ENCODE results near the gene IFIT1.

Gene IFIT1

DNA sequence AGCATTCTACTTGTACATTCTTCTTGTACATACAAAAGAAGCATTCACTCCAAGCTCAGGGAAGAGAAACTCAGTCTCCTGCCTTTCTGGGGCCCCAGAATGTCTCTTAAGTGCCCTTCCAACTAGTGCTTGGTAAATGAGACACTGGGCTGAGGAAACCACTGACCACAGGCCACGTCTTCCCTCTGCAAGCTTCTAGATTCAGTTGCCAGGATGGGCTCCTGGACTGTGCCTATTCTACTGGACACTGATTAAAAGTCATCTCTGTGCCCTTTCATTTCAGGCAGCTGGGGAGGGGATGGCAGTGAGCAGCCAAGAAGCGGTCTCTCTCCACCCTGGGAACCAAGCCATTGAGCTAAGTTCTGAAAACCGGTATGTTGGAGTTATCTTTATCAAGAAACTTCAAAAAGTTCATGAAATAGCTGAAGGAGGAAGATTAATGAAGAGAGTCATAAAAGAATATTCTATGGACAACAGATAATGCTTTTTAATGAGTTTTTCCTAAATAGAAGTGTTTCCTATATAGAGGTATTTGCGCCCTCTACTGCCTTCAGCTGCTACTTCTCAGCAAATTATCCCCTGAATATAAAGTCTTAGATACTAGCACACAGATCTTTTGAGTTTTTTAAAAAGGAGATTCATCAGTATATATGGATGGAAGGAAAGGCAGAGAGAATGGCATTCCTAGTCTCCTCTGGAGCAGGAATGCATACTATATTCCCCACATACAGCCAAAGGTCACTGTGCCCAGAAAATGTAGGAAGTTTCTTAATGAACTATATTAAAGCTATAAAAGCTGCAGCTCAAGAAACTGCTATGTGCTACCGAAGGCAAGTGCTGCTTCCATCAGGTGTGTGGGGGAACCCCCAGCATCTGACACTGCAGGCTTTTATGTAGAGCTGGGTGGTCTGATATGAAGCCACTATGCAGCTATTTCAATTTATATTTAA lies 23.0 kb upstream of the IFIT1 start:
- H3K4me3 ChIP-seq (replicated peaks; ENCODE audit: low read depth, low read length) = no peak overlapping the region
- TF ChIP-seq, protein P1, sequence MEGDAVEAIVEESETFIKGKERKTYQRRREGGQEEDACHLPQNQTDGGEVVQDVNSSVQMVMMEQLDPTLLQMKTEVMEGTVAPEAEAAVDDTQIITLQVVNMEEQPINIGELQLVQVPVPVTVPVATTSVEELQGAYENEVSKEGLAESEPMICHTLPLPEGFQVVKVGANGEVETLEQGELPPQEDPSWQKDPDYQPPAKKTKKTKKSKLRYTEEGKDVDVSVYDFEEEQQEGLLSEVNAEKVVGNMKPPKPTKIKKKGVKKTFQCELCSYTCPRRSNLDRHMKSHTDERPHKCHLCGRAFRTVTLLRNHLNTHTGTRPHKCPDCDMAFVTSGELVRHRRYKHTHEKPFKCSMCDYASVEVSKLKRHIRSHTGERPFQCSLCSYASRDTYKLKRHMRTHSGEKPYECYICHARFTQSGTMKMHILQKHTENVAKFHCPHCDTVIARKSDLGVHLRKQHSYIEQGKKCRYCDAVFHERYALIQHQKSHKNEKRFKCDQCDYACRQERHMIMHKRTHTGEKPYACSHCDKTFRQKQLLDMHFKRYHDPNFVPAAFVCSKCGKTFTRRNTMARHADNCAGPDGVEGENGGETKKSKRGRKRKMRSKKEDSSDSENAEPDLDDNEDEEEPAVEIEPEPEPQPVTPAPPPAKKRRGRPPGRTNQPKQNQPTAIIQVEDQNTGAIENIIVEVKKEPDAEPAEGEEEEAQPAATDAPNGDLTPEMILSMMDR (IDR thresholded peaks at IDR 0.05; ENCODE audit: insufficient read depth, low read length, poor library complexity, severe bottlenecking) = peak; percentile 57
- H3K27me3 ChIP-seq (replicated peaks; ENCODE audit: control insufficient read depth, insufficient read depth, low read length) = no peaks in the 10 kb centered on the region
- no peaks in the 10 kb centered on the region for H3K36me3 ChIP-seq (ENCODE audit: control insufficient read depth, insufficient read depth, low read length)
- no peak for DNase-seq (ENCODE audit: extremely low read depth, insufficient read length)

DNA sequence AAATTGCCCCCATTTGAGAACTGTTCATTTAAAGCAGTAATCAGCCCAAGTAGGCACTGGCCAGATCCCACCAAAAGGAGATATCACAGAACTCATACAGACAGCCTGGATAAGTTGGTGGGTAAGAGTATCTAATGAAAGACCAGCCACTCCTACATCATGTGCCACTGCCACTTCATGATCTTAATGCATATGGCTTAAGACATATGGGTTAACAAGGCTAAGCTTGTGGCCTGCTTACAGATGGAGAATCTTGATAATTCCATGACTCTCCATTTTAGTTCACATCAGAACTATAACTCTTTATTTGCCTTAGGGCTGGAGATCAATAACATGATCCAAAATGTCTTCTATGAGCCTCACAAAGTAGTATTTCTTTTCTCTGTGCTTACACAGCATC lies 21.3 kb upstream of the IFIT1 start:
- Histone ChIP-seq H3K4me3 (replicated peaks; ENCODE audit: low read depth, low read length) (no peak overlapping the region), H3K27me3 (replicated peaks; ENCODE audit: control insufficient read depth, insufficient read depth, low read length) (no peaks in the 10 kb centered on the region), H3K36me3 (ENCODE audit: control insufficient read depth, insufficient read depth, low read length) (no peaks in the 10 kb centered on the region)
- DNase-seq (ENCODE audit: extremely low read depth, insufficient read length) = no peak
- TF ChIP-seq, protein P1 (IDR thresholded peaks at IDR 0.05; ENCODE audit: insufficient read depth, low read length, poor library complexity, severe bottlenecking) = no peak

DNA sequence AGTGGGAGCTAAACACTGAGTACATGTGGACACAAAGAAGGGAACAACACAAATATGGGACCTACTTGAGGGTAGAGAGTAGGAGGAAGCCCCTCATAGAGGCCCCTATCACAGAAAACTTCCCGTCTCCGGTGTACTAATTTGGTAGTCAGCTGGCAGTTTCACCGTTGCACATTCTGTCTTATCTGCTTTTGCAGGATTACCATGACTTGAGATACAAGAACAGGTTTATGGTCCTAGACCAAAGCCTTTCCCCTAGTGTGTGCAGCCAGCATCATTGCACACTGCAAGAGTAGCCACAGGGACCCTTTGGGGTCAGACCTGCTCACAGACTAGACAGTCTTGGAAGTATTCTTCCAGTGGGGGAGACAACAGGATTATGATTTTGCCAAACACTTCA lies 20.4 kb upstream of the IFIT1 start:
- DNase-seq (ENCODE audit: extremely low read depth, insufficient read length) = no peak
- Histone ChIP-seq H3K27me3 (replicated peaks; ENCODE audit: control insufficient read depth, insufficient read depth, low read length) (no peaks in the 10 kb centered on the region), H3K4me3 (replicated peaks; ENCODE audit: low read depth, low read length) (no peak overlapping the region), H3K36me3 (ENCODE audit: control insufficient read depth, insufficient read depth, low read length) (no peaks in the 10 kb centered on the region)
- TF ChIP-seq, protein P1 (IDR thresholded peaks at IDR 0.05; ENCODE audit: insufficient read depth, low read length, poor library complexity, severe bottlenecking) = no peak

DNA sequence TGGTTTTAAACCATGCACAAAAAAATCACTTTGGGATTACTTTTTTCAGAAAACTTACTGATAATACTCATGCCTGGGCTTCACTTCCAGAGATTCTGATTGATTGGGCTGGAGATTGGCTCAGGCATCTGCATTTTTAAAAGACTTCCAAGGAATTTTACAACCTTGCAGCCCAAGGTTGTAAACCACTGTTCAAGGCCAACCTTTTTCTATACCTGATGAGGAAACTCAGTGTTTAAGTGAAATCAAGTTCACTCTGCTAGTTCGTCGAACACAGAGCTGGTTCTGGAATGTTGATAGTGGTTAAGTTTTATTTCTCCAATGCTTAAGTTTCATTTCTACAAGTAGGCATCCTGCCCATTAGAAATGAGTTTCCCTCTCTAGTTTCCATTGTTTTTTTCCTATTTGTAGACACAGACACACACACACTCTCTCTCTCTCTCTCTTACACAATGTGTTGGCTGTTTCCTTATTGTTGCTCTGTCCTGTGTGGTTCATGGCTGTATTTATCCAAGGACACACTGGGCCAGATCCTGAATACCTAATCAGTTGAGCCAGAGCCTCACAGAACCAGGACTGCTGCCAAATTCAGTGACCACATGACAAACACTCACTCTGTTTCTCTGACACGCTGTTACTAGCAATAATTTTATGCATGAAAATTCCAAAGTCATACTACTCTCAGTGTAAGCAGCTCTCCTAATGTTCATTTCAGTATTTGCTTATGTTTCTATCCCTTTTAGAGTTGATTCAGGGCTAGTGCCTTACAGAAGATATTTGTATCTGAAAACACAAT lies 18.3 kb upstream of the IFIT1 start:
- Histone ChIP-seq H3K4me3 (replicated peaks; ENCODE audit: low read depth, low read length) (no peak overlapping the region), H3K36me3 (ENCODE audit: control insufficient read depth, insufficient read depth, low read length) (no peaks in the 10 kb centered on the region), H3K27me3 (replicated peaks; ENCODE audit: control insufficient read depth, insufficient read depth, low read length) (no peaks in the 10 kb centered on the region)
- DNase-seq (ENCODE audit: extremely low read depth, insufficient read length) = no peak
- TF ChIP-seq, protein P1 (IDR thresholded peaks at IDR 0.05; ENCODE audit: insufficient read depth, low read length, poor library complexity, severe bottlenecking) = no peak

DNA sequence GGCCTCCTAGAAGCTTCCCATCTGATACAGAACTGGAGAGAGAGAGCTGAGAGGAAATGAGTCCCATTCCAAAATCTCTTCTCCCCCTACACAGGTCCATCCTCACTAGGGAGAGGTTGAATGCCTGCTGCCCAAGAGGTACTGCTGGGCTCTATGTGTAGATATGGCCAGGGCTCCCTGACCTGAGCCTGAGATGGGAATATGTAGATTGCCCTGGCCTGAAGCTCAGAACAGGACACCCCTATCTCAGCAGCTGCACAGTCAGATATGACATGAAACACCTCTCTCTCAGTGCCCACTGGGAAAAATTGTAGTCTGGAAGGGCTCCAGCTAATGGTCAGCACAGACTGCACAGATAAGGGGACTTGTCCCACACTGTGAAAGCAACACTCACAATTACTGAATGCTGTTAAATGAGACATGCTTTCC lies 17.7 kb upstream of the IFIT1 start:
- DNase-seq (ENCODE audit: extremely low read depth, insufficient read length) = no peak
- no peak overlapping the region for H3K4me3 ChIP-seq (replicated peaks; ENCODE audit: low read depth, low read length)
- H3K36me3 ChIP-seq (ENCODE audit: control insufficient read depth, insufficient read depth, low read length) = no peaks in the 10 kb centered on the region
- no peaks in the 10 kb centered on the region for H3K27me3 ChIP-seq (replicated peaks; ENCODE audit: control insufficient read depth, insufficient read depth, low read length)
- TF ChIP-seq, protein P1 (IDR thresholded peaks at IDR 0.05; ENCODE audit: insufficient read depth, low read length, poor library complexity, severe bottlenecking) = no peak
